Hippocampal formation (tissue), 2 donors: ENCODE data around the gene C1QTNF3.
"Not testable (repeated sequence)": the region's sequence is repeated elsewhere in the genome, so short reads cannot be mapped to it uniquely, and the experiment has no call there.

Experiments used
- DNase-seq, 2 donors: peaks; one replicate each; lab custom pipeline; 2025; lab: John Stamatoyannopoulos, UW

The C1QTNF3 gene

GRCh38 chr5:34051374-34051980 is 8.5 kb upstream of the C1QTNF3 start:
- DNase-seq, result no peak

- no peak for DNase-seq
Observed at GRCh38 chr5:34047774-34048572, 5.0 kb upstream of the C1QTNF3 start.

GRCh38 chr5:34047143-34047542 is 4.1 kb upstream of the C1QTNF3 start:
- DNase-seq, result no peak

GRCh38 chr5:34045996-34046395 is 3.0 kb upstream of the C1QTNF3 start:
- no peak for DNase-seq

- no peak for DNase-seq
Observed at GRCh38 chr5:34045023-34045422, 2.0 kb upstream of the C1QTNF3 start.

GRCh38 chr5:34042321-34042720 is 692 bp downstream of the C1QTNF3 start:
- peak; percentile 24 to 45 for DNase-seq

GRCh38 chr5:34041247-34041972 is 1.6 kb downstream of the C1QTNF3 start:
- no peak for DNase-seq

GRCh38 chr5:34040472-34040871 is 2.5 kb downstream of the C1QTNF3 start:
- no peak for DNase-seq

GRCh38 chr5:34039398-34040157 is 3.4 kb downstream of the C1QTNF3 start:
- no peak for DNase-seq

- no peak for DNase-seq
Observed at GRCh38 chr5:34038838-34039237, 4.2 kb downstream of the C1QTNF3 start.

- DNase-seq, result no peak
Observed at GRCh38 chr5:34038390-34038789, 4.6 kb downstream of the C1QTNF3 start.

GRCh38 chr5:34037726-34038125 is 5.3 kb downstream of the C1QTNF3 start:
- no peak for DNase-seq

GRCh38 chr5:34035756-34036155 is 7.3 kb downstream of the C1QTNF3 start:
- no peak for DNase-seq

GRCh38 chr5:34034534-34035327 is 8.3 kb downstream of the C1QTNF3 start:
- no peak for DNase-seq

GRCh38 chr5:34031966-34032365 is 11.0 kb downstream of the C1QTNF3 start:
- no peak for DNase-seq

GRCh38 chr5:34031117-34031516 is 11.9 kb downstream of the C1QTNF3 start:
- no peak for DNase-seq

GRCh38 chr5:34030585-34030984 is 12.4 kb downstream of the C1QTNF3 start:
- DNase-seq, result not testable (repeated sequence)

GRCh38 chr5:34030048-34030447 is 13.0 kb downstream of the C1QTNF3 start:
- no peak for DNase-seq

- DNase-seq, result no peak
Observed at GRCh38 chr5:34028349-34028748, 14.7 kb downstream of the C1QTNF3 start.

GRCh38 chr5:34026089-34026761 is 16.8 kb downstream of the C1QTNF3 start:
- no peak for DNase-seq
